HG03469 (cell line): ENCODE data around the gene FBLN5.

ENCODE experiments used
- ATAC-seq: cut with Tn5 transposase; IDR thresholded peaks from one replicate; pipeline ENCODE4 v1.9.1; 2021; ENCODE audit warnings: mild to moderate bottlenecking, moderate library complexity, moderate number of reproducible peaks; ENCODE audit not compliant: unreplicated experiment

Gene FBLN5

DNA sequence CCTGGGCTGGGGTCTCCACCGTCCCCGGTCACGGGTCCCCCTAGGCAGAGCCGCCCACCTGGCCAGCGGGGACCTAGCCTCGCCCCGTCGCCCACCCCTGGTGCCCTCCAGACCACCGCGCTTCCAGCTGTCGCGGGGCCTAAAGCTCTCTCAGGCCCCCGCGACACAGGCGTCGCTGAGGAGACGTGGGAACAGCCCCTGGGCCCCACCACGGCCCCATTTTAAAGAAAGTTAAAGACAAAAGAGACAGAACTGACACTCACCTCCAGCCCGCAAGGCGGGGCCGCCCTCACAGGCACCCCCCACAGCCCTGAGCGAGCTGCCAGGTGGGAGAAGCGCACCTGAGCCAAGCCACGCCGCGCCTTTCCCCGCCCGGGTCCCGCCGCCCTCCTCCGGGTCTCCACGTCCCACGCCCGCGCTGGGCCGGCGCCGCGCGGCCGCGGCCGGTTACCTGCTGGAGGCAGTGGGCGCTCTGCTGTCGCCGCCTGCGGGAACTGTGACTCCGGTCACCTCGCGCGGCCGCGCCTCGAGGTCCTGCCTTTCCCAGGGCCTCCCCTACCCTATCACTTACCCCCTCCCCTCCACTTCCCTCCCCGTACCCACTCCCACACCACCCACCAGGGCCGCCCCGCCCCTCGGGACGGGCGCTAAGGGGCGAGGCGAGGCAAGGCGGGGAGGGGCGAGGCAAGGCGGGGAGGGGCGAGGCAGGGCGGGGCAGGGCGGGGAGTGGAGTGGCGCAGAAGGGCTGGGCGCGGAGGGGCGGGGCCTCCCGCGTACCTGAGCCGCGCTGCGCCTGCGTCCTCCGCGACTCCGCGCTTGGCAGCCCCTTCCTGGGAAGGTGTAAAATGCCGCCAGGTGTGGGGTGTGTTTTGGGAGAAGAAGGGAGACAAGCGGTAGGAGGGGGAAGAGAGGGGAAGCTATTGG lies 111.3 kb downstream of the FBLN5 start:
- no peak for ATAC-seq

DNA sequence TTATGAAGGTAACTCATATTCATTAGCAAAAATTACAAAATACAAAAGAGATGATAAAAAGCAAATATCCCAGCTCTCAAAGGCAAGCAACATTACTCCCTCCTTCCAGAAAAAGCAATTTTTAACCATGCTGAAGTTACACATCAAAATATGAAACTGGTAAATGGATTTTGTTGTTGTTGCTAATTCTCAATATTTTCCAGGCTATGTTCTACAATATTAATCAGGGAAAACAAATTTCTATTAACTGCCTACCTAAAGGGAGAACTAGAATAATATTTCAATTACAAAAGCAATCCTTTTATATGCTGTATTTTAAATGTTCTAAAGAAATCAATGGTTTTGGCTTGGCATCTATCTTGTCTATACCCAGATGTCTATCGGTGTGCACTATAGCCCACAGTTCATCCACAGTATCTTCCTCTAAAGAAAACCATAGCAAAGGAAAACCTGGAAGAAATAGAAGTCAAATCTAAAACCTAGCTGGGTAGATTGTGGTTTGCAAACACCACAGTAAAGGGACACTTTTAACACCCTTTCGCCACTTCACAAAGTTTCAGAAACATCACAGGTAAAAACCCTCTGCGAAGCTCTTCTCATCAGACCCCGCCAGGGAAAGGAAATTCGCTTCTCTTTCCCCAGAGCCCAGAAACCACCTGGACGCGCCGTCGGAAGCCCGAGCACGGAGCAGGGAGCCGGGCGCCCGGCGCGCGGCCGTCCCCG lies 112.1 kb downstream of the FBLN5 start:
- ATAC-seq, result no peak

DNA sequence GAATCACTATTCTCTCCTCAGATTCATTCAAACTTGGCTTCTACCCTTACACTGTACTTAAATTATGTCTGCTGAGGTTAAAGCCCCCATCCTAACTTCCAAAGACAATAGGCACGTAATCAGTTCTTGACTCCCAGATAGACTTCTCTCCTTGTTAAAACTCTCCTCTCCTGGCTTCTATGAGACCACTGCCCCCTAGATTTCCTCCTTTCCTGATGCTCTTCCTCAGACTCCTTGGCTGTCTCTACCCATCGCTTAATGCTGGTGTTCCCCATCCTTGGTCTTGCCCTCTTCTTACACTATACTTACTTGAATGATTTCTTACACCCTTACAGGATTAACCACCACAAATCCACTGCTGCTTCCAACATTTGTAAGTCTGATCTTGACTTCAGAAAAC lies 112.9 kb downstream of the FBLN5 start:
- no peak for ATAC-seq

DNA sequence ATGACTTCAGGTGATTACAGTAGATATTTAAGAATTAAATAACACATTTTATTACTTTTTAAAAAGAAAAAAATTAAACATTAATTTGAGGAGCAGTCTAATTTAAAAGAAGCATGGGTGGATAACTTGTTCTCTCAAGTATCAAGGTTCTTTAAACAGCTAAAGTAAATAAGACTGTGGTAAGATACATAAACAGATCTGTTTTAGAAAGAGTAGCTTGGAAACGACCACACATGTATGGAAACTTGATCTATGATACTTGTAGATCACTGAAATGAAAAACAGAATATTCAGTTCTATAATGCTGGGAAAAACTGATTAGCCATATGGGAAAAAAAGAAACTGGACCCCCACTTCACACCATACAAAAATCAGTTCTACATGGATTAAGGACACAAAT lies 116.2 kb downstream of the FBLN5 start:
- ATAC-seq, result no peak

DNA sequence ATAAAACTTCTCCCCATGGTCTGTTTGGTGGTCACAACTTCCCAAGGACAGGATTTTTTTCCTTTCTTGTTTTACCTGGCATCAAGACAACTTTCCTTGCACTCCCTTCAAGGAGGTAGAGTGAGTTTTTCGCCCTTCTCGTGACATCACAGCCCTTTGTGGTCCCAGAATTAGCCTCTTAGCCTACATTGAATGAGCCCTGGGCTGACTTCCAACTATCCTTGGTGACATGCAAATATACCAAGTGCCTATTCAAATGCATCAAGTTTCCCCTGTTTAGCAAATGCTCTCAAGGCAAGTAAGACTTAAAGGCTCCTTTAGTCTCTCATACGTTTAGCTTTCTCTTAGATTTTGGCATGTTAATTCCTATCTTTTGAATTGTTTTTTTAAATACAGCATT lies 116.7 kb downstream of the FBLN5 start:
- no peak for ATAC-seq

DNA sequence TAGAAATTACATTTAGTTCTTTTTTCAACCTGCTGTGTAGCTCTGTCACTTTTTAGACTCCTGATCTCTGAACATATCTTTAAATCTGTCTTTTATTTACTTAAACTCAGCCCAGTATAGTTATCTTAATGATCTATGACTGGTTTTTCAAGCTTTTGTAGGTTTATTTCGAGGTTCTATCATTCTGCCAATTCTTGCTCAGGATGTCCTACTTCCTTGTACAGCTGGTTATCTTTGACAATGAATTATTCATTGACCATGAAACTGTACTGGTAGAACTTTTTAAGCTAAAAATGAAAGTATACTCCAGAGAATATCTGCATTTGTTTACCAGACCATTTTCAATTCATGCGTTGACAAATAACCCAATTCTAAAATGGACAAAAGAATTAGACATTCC lies 118.0 kb downstream of the FBLN5 start:
- ATAC-seq, result no peak

DNA sequence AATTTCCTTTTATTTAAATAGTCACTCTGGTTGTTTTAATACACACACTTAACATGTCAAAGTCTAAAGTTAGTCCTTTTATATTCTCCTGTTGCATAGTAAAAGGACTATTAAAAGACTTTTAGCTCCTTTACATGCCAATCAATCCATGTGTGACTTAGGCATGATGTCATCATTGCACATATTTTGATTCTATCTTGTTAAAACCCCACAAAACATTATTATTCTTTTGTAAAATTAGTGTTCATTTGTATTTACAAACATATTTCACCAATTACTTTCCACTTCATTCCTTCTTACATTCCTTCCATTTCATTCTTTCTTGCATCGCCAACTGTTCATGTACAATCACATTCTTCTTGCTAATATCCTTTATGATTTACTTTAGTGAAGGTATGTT lies 119.7 kb downstream of the FBLN5 start:
- ATAC-seq, result no peak
